ENCODE data around the gene ERG28.

The ERG28 gene

DNA sequence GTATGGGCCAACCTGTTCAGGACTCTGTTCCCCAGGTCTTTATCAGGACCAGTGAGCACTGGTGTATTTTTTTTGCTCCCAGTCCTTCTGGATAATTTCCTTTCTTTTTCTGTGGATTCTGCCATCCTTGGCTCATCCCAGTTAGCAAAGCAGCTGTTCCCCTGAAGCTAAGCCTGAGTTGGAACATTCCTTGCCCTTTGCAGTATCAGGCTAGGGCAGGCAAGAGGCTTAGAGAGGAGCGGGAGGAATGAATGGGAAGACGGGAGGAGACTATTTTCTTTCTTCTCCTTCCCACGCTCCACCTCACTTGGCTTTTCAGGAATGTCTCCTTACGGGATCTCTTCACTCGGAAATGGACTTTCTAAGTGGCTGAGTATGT lies 29.2 kb downstream of the ERG28 start:
- H3K9ac ChIP-seq = no peak overlapping the region
- no peak overlapping the region for H2AFZ ChIP-seq (ENCODE audit: low read depth)
- no peak overlapping the region for H3K4me2 ChIP-seq
- no peaks in the 10 kb centered on the region for H3K27me3 ChIP-seq (ENCODE audit: insufficient read depth, low read depth)
- no peak overlapping the region for H3K27ac ChIP-seq
- H4K20me1 ChIP-seq (ENCODE audit: insufficient read depth) = no peaks in the 10 kb centered on the region
- no peaks in the 10 kb centered on the region for H3K36me3 ChIP-seq (ENCODE audit: insufficient read depth)
- H3K79me2 ChIP-seq (ENCODE audit: insufficient read depth, low read depth) = no peaks in the 10 kb centered on the region
- H3K4me3 ChIP-seq (IDR thresholded peaks at IDR 0.05; ENCODE audit: insufficient read depth, low read depth, low read length) = no peak overlapping the region
- TF ChIP-seq, protein P1, sequence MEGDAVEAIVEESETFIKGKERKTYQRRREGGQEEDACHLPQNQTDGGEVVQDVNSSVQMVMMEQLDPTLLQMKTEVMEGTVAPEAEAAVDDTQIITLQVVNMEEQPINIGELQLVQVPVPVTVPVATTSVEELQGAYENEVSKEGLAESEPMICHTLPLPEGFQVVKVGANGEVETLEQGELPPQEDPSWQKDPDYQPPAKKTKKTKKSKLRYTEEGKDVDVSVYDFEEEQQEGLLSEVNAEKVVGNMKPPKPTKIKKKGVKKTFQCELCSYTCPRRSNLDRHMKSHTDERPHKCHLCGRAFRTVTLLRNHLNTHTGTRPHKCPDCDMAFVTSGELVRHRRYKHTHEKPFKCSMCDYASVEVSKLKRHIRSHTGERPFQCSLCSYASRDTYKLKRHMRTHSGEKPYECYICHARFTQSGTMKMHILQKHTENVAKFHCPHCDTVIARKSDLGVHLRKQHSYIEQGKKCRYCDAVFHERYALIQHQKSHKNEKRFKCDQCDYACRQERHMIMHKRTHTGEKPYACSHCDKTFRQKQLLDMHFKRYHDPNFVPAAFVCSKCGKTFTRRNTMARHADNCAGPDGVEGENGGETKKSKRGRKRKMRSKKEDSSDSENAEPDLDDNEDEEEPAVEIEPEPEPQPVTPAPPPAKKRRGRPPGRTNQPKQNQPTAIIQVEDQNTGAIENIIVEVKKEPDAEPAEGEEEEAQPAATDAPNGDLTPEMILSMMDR (conservative IDR thresholded peaks at IDR 0.05; ENCODE audit: low read depth, low read length) = no peak
- H3K4me1 ChIP-seq (ENCODE audit: low read depth, poor library complexity, severe bottlenecking) = no peaks in the 10 kb centered on the region

DNA sequence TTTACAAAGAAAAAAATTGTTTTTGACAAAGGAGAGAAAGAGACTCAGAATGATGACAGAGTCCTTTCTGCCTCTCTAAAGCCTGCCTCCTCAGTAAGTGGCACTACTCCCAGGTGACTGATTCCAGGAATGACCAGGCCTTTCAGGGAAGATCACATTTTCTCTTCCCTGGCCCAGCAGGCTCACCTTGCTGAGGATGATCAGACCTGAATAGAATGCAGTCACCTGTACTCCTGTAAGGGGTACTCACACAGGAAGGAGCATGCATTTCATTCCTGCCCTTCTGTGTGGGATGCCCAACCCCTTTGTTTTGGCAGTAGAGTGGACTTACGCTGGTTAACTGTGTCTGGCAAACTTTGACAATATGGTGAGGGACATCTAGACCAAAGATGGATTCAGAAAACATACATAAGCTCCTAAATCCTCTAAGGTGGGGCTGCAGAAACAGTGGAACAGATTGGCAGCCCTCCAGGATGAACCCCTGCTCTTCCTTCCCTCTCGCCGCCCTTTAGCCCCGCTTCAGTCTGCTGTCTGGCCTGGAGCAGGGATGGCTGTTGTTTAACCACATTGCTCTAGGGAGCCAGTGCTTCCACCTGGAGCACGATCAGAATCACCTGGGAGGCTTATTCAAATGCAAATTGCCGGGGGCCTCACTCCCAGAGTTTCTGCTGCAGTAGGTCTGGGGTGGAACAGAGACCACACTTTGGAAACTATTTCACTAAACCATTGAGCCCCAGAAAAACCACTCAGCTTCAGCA lies 29.8 kb downstream of the ERG28 start:
- Histone ChIP-seq H3K4me3 (IDR thresholded peaks at IDR 0.05; ENCODE audit: insufficient read depth, low read depth, low read length) (no peak overlapping the region), H3K79me2 (ENCODE audit: insufficient read depth, low read depth) (no peaks in the 10 kb centered on the region), H2AFZ (ENCODE audit: low read depth) (no peak overlapping the region), H3K27ac (no peak overlapping the region), H3K27me3 (ENCODE audit: insufficient read depth, low read depth) (no peaks in the 10 kb centered on the region), H3K36me3 (ENCODE audit: insufficient read depth) (no peaks in the 10 kb centered on the region), H3K9ac (no peak overlapping the region), H4K20me1 (ENCODE audit: insufficient read depth) (no peaks in the 10 kb centered on the region), H3K4me1 (ENCODE audit: low read depth, poor library complexity, severe bottlenecking) (no peaks in the 10 kb centered on the region), H3K4me2 (no peak overlapping the region)
- TF ChIP-seq, protein P1 (conservative IDR thresholded peaks at IDR 0.05; ENCODE audit: low read depth, low read length) = no peak

DNA sequence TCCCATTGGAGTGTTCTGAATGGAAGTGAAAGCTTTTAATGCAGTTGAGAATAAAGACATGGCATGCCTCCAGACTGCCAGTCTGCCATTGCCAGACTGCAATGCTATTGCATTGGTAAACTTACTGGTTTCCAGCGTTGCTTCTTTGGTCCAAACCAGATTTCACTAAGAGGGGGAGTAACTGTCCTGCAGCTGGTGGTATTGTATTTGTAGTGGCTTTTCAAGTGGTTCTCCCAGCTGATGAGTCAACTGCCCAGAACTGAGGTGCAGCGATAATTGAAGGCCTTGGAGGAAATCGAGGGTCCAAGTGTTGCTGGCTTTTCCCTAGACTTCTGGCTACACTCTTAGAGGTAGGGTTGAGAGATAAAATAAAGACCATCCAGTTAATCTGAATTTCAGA lies 31.9 kb downstream of the ERG28 start:
- H2AFZ ChIP-seq (ENCODE audit: low read depth) = no peak overlapping the region
- no peak overlapping the region for H3K27ac ChIP-seq
- H3K27me3 ChIP-seq (ENCODE audit: insufficient read depth, low read depth) = no peaks in the 10 kb centered on the region
- H3K36me3 ChIP-seq (ENCODE audit: insufficient read depth) = no peaks in the 10 kb centered on the region
- no peaks in the 10 kb centered on the region for H4K20me1 ChIP-seq (ENCODE audit: insufficient read depth)
- H3K9ac ChIP-seq = no peak overlapping the region
- TF ChIP-seq, protein P1 (conservative IDR thresholded peaks at IDR 0.05; ENCODE audit: low read depth, low read length) = no peak
- H3K79me2 ChIP-seq (ENCODE audit: insufficient read depth, low read depth) = no peaks in the 10 kb centered on the region
- H3K4me3 ChIP-seq (IDR thresholded peaks at IDR 0.05; ENCODE audit: insufficient read depth, low read depth, low read length) = no peak overlapping the region
- no peak overlapping the region for H3K4me2 ChIP-seq
- no peaks in the 10 kb centered on the region for H3K4me1 ChIP-seq (ENCODE audit: low read depth, poor library complexity, severe bottlenecking)

DNA sequence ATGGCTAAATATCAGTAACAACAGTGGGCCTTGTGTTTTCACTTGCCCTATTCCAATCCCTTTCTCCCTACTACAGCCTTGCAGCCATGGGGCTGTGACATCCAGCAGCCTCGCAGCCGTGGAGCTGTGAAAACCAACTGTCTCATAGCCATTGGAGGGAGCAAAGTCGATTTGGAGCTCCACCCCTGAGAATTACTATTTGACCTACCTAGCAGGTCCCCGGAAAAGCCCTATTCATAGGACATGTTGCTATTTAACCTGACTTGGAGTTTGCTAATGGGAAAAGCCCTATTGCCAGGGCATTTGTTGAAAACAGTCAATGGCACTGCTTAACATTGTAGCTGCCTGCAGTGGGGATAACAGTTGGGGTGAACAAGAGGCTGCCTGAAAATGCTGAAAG lies 33.3 kb downstream of the ERG28 start:
- H3K79me2 ChIP-seq (ENCODE audit: insufficient read depth, low read depth) = no peaks in the 10 kb centered on the region
- no peaks in the 10 kb centered on the region for H3K4me1 ChIP-seq (ENCODE audit: low read depth, poor library complexity, severe bottlenecking)
- no peaks in the 10 kb centered on the region for H3K27me3 ChIP-seq (ENCODE audit: insufficient read depth, low read depth)
- no peak overlapping the region for H3K4me3 ChIP-seq (IDR thresholded peaks at IDR 0.05; ENCODE audit: insufficient read depth, low read depth, low read length)
- no peaks in the 10 kb centered on the region for H3K36me3 ChIP-seq (ENCODE audit: insufficient read depth)
- H3K9ac ChIP-seq = no peak overlapping the region
- TF ChIP-seq, protein P1 (conservative IDR thresholded peaks at IDR 0.05; ENCODE audit: low read depth, low read length) = no peak
- H2AFZ ChIP-seq (ENCODE audit: low read depth) = no peak overlapping the region
- no peak overlapping the region for H3K4me2 ChIP-seq
- H4K20me1 ChIP-seq (ENCODE audit: insufficient read depth) = no peaks in the 10 kb centered on the region
- H3K27ac ChIP-seq = no peak overlapping the region
